GM19193 (cell line): Measurements from ENCODE around the gene SEBOX.

Experiments used
- POLR2A ChIP-seq: IDR thresholded peaks from 4 replicates; pipeline ENCODE4 v1.6.1; 2011; ENCODE audit not compliant: insufficient read depth, insufficient read length; ENCODE audit errors: extremely low read depth

SEBOX gene

DNA sequence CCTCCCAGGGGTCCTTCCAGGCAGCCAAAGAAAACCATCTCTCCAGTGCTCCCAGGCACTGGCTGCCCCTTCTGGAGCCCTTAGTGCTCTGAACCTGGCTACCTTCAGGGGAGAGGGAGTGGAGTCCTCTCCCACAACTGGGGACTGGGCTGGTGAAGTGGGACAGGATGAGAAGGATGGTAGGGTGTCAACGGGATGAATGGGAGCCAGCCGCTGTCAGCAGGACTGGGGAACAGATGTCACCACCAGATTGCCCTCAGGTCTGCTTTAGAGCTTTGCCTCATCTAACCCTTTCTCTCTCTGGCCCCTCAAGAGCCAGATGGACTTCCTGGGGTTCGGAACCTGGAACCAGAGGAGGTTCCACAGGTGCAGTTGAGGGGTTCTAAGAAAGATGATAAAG is 488 bp upstream of the SEBOX start:
- no peak for TF ChIP-seq POLR2A

DNA sequence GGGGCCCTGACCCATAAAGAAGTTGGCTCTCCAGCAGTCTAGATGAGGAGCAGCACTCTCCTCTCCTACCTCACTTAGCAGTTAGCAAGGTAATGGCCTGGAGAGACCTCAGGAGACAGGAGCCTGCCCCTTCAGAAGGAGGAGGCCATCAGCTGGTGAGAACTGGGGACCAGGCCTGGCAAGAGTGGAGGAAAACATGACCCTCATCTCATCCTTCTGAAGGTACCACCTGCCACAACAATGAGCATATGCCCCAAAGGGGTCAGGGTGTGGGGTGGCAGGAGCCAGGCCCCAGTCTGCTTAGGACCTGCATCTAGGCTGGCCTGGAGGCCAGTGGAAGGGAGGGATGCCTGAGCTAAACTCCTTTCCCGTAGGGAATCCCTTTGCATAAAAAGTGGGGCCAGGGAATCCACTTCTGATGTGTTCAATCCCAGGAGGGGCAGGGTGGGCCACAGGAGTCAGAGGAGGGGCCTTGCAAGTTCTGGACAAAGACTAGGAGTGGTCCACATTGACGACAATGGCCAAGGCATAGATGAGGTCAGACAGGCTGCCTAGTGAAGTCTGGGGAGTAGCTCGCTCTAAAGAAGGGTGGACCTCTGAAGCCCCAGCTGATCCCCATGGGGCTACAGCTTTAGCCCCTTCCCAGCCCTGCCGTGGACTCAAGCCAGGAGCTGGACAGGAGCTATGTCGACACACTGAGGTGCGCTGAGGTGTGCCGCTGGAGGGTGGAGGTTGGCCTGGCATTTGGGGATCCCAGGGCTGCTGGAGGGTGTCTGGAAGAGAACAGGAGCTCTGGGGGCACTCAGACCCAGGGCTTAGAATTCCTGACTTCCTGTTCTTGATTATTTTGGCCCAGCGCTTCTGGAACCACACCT is 986 bp downstream of the SEBOX start:
- TF ChIP-seq POLR2A: no peak

DNA sequence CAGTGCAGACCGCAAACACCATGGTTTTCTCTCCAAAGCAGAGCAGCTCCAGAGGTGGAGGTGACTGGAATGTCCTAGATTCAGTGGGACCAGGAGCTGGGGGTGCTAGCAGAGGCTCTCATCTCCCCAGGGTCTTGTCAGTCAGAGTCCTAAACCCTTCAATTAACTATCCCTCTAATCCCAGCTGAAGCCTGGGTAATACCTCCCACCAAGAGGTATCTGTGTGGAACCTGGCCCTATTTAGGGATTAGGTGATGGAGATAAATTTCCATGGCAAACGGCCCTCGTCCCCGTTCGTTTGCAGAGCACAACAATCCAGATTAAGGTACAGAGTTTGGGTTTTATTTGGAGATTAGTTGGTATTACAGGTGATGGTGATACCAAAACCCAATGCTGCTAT is 1.8 kb downstream of the SEBOX start:
- TF ChIP-seq POLR2A: no peak

GRCh38 chr17:28357901-28358197 is 7.2 kb downstream of the SEBOX start:
- no peak for TF ChIP-seq POLR2A

DNA sequence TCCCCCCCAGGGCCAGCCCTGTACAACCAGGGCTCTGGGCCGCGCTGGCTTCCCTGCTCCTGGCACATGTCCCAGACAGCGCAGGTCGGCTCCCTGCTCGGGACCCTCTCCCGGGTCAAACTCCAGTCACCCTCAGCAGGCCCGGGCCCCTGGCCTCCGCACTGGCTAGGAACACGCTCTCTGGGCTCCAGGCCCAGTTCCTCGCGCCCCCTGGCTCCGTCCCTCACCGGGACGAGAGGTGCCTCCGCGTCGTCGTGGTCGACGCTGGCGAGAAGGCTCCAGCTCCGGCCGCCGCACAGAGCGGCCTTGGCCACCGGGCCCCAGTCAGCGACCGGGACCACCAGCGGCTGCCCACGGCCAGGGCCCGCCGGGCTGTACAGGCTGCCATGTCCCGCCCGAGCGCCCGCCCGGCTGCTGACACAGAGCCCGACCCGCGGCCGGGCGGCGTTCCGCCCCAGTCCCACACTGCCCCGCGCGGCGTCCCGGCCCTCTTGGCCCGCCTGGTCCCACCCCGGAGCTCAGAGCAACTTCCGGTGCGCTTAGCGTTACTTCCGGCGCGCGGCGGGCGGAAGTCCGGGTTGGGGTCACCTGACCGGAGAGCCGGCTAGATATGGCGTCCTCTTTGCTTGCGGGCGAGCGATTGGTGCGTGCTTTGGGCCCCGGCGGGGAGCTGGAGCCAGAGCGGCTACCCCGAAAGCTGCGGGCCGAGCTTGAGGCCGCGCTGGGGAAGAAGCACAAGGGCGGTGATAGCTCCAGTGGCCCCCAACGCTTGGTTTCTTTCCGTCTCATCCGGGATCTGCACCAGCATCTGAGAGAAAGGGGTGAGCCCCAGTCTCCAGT is 7.7 kb downstream of the SEBOX start, which contains the start of gene POLDIP2:
Gene POLDIP2, minus strand, starts transcription at position 467 of the 840 bp plus-strand sequence. Its CDS starts 79 bp downstream, at position 388.
- TF ChIP-seq POLR2A: peak; percentile 96

DNA sequence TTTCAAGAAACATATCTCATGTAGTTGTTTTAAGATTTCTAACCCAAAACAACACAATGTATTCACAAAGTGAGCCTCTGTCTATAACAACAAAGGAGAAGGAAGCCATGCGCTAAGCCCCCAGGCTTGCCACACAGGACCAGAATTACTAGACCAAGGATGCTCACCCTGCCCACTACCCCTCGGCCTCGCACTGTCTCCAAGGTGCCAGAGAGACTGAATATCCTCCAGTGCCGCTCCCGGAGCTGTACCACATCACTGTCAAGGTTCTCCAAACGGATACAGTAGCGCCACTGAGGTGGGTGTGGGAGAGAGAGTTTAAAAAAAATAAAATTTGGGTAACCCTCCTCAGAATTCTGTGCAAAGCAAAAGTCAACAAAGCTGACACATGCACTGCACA is 14.7 kb downstream of the SEBOX start:
- TF ChIP-seq POLR2A: no peak

- TF ChIP-seq POLR2A: no peak
Measured at GRCh38 chr17:28348979-28349378, 16.0 kb downstream of the SEBOX start.

DNA sequence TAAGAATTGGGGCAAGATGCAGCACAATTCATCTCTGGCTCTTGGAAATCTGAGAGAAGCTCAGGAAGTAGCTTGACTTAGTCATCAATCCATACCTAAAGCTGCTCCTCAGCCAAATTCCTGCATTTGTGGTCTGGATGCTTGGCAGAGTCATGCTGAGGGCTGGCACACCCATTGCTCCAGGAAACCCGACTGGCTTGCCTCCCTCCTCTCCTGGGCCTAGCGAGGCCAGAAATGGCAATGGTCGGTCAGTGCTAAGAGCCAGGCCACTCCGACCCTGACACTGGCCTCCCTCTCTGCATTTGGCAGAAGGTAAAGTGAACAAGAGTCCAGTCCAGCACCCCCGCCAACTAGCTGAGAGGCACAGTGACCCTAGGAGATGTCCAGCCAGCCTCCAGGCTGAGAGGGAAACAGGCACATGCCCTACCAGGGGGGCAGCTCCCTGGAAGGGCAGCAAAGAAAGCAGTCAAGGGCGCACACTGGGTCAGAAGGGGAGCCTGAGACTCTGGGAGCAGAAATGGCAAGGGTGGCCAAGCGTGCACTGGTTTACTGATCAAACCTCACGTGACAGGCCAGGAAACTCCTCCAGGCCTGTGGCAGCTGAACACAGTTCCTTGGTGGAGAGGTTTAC is 17.6 kb downstream of the SEBOX start:
- TF ChIP-seq POLR2A: no peak

DNA sequence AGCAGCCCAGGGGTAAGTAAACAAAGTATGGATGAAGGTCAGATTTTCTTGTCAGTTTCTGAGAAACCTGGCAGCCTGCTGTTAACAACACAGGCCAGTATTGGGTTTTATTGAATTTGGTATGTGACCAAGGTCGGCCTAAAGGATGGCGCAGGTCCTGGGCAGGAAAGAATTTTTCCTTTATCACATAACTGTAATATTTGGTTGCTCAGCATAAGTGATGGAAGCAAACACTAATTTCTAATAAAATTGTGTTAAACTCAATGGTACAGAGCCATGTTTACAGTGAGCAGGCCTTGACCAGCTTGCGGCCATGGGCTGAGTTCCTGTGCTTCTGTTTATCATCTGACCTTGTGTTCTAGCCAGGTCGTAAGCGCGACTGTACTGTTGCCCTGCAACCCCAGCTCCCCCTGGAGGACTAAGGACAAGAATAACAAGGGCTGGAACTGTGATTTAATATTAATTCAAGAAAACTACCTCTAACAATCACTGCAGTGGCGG is 18.2 kb downstream of the SEBOX start:
- no peak for TF ChIP-seq POLR2A

- no peak for TF ChIP-seq POLR2A
Measured at GRCh38 chr17:28346199-28346580, 18.8 kb downstream of the SEBOX start.

DNA sequence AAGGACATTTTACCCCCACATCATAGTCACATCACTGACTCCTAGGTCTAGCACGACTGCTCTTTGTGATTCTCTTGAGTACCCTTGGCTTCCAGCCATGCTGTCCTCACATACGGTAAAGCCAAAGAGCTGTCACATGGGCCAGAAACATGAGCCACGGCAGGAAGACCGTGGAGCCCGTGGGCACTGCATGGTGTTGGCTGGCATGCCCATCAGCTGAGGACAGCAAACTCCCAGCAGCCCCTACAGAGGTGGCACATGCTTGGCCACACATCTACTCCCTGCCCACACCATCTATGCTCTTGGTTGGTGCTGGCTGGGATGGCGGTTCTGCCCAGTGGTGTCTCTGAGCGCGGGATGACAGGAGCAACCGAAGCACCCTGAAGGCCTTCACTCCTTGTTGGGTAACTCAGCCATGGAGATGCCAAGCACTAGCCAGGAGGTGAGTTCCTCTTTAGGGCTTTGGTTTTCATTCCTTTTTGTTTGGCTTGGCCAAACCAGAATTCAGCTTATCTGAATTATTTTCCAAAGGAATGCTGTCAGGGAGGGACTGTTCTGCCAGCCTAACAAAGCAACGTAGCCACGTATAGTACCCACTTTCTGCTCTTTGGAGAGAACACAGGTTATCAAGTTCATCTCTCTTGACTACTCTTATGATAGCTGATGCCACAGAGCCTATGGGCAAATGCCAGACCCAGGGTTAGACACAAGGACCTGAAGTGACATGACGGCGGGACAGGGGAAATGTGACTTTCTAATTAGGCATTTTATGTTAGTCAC is 19.4 kb downstream of the SEBOX start:
- TF ChIP-seq POLR2A: peak; percentile 13

GRCh38 chr17:28344435-28344901 is 20.5 kb downstream of the SEBOX start:
- TF ChIP-seq POLR2A: no peak

- no peak for TF ChIP-seq POLR2A
Measured at GRCh38 chr17:28344011-28344410, 21.0 kb downstream of the SEBOX start.

GRCh38 chr17:28343491-28343932 is 21.5 kb downstream of the SEBOX start:
- no peak for TF ChIP-seq POLR2A
